Adrenal gland (tissue), 12 donors: ENCODE measurements around the gene RBM10. TPM values are rescaled to one million over a fixed set of nuclear protein-coding genes. Genes with fewer than 3 reads are reported as not detected.

Experiments used
- DNase-seq, 7 donors: peaks; one replicate each; pipeline ENCODE4 v3.0.0-alpha.2; 2019 to 2020
- H3K27ac ChIP-seq, 5 donors: fragments of 200-600 bp; sonication (generic) in 4 of 5; 1 replicate in 3 of 5; 2 replicates in 2 of 5; pipeline versions ENCODE4 v1.5.1 to v1.8.0; 2016 to 2020; ENCODE audit warnings: mild to moderate bottlenecking in 1 of 5
- H3K27me3 ChIP-seq: fragments of 200-600 bp; 2 replicates; pipeline ENCODE4 v1.8.0; 2021
- H3K36me3 ChIP-seq, 2 donors: fragments of 200-600 bp; replicated peaks in 1 of 2; 1 replicate in 1 of 2; 2 replicates in 1 of 2; pipeline versions ENCODE4 v1.5.1 to v1.8.0; 2018 to 2022
- H3K4me1 ChIP-seq, 2 donors: fragments of 200-600 bp; replicated peaks in 1 of 2; 1 replicate in 1 of 2; 2 replicates in 1 of 2; pipeline versions ENCODE4 v1.5.1 to v1.8.0; 2018 to 2021
- H3K4me3 ChIP-seq, 4 donors: fragments of 200-600 bp; sonication (generic) in 3 of 4; one replicate each; pipeline ENCODE4 v1.5.1; 2016 to 2018
- H3K9me3 ChIP-seq, 3 donors: fragments of 200-600 bp; sonication (generic) in 1 of 3; replicated peaks in 1 of 3; 1 replicate in 2 of 3; 2 replicates in 1 of 3; pipeline versions ENCODE4 v1.5.1 to v1.8.0; 2016 to 2021
- CTCF ChIP-seq, 6 experiments: fragments of 450-650 bp in 4 of 6; fragments of 200-600 bp in 2 of 6; sonication (generic) in 1 of 6; IDR thresholded peaks; 1 replicate in 5 of 6; 2 replicates in 1 of 6; pipeline versions ENCODE4 v1.5.1 to v1.8.0; 2016 to 2021; ENCODE audit warnings: antibody characterized with exemption in 6 of 6, mild to moderate bottlenecking in 2 of 6, moderate library complexity in 1 of 6
- POLR2A ChIP-seq, 2 donors: fragments of 450-650 bp; IDR thresholded peaks; one replicate each; pipeline ENCODE4 v1.6.1; 2017; ENCODE audit warnings: antibody characterized with exemption in 2 of 2, mild to moderate bottlenecking in 2 of 2, moderate library complexity in 1 of 2
- WGBS, 4 donors: extraction: QIAGEN DNeasy Blood & Tissue Kit in 2 of 4; methylation state at CpG; one replicate each; pipeline versions ENCODE4 v1.1.5 to v1.1.7; 2013 to 2017; 5-methylcytosine and 5-hydroxymethylcytosine counted together
- intact Hi-C, 2 donors: fragments of 100-400 bp; cut with DNase I; formaldehyde crosslinking; loops; one replicate each; pipeline versions ENCODE4 v1.14.1 to v1.15.0; 2022 to 2023
- polyA plus RNA-seq, 3 donors: library from polyadenylated mRNA; stranded (reverse); fragments of 200-250 nt in 2 of 3; fragments of 350-450 nt in 1 of 3; fragmentation: Illumina TruSeq in 1 of 3; extraction: RNeasy Lipid Tissue Mini Kit (QIAGEN cat#74804) in 1 of 3; gene quantifications; one replicate each; pipeline ENCODE4 v1.2.3, GENCODE V29; 2013 to 2014
- total RNA-seq, 9 donors: library from RNA; depleted of rRNA in 4 of 9; stranded (reverse); fragments of >200 nt in 4 of 9; fragments of 120-200 nt in 1 of 9; fragmentation: NEBNext Ultra II Directional in 1 of 9; extraction: Animal tissue kit (Norgen Biotek cat#: 25700) in 1 of 9; gene quantifications; one replicate each; pipeline versions ENCODE4 v1.1.0 to v1.2.4, GENCODE V29; 2013 to 2023
- donor health status: healthy with polysubstance abuse.
- donor health status: Bipolar disorder and iron deficiency.
- donor health status: DM: yes; HTN: yes; CAD: no.
- donor health status: DM: no; HTN: no; CAD: no.
- donor health status: DM: no; HTN: no; CAD: no.
- donor health status: DM: yes; HTN: yes; CAD: no.

Gene RBM10
- total and polyA plus RNA-seq, 12 donors, result 27.7 to 75.9 (median 37.5) TPM

GRCh38 chrX:47227334-47227583 lies 82.2 kb downstream of the RBM10 start:
- peaks cover 0 to 1% of the 10 kb centered on the region in 2 donors for H3K4me1 ChIP-seq
- H3K4me3 ChIP-seq, result no peak overlapping the region
- 86 to 98% (median 91%) methylated on average over 7 to 9 of the region's 9 CpGs for WGBS, 4 donors
- no peak for DNase-seq
- H3K36me3 ChIP-seq, result peaks cover 0 to 45% of the 10 kb centered on the region in 2 donors
- no peak overlapping the region for H3K27ac ChIP-seq
- no peaks in the 10 kb centered on the region for H3K27me3 ChIP-seq
- no peaks in the 10 kb centered on the region for H3K9me3 ChIP-seq
- TF ChIP-seq POLR2A (IDR thresholded peaks at IDR 0.05) (no peak), CTCF (IDR thresholded peaks at IDR 0.05) (no peak)
- intact Hi-C loops, result no loop called here

GRCh38 chrX:47228550-47229270 lies 83.7 kb downstream of the RBM10 start:
- H3K27ac ChIP-seq, result no peak overlapping the region
- intact Hi-C loops, result no loop called here
- TF ChIP-seq POLR2A (IDR thresholded peaks at IDR 0.05), result no peak
- no peak for TF ChIP-seq CTCF (IDR thresholded peaks at IDR 0.05)
- no peaks in the 10 kb centered on the region for H3K27me3 ChIP-seq
- H3K36me3 ChIP-seq, result peaks cover 0 to 40% of the 10 kb centered on the region in 2 donors
- no peak for DNase-seq
- 91 to 96% (median 92%) methylated on average over 9 to 12 of the region's 12 CpGs for WGBS, 4 donors
- no peak overlapping the region for H3K4me3 ChIP-seq
- peaks cover 0 to 7% of the 10 kb centered on the region in 2 donors for H3K4me1 ChIP-seq
- no peaks in the 10 kb centered on the region for H3K9me3 ChIP-seq

- H3K9me3 ChIP-seq, result no peaks in the 10 kb centered on the region
- H3K27ac ChIP-seq, result no peak overlapping the region
- TF ChIP-seq POLR2A (IDR thresholded peaks at IDR 0.05) (no peak), CTCF (IDR thresholded peaks at IDR 0.05) (no peak)
- no peak for DNase-seq
- H3K4me1 ChIP-seq, result peaks cover 0 to 7% of the 10 kb centered on the region in 2 donors
- peaks cover 3% of the 10 kb centered on the region for H3K27me3 ChIP-seq
- intact Hi-C loops, result no loop called here
- WGBS, 4 donors, result 95 to 100% (median 95%) methylated on average over 1 to 6 of the region's 6 CpGs; no CpG with 5 or more reads in 1 of the 4 donors
- peaks cover 0 to 33% of the 10 kb centered on the region in 2 donors for H3K36me3 ChIP-seq
- H3K4me3 ChIP-seq, result no peak overlapping the region
Observed at GRCh38 chrX:47229427-47229826, 84.4 kb downstream of the RBM10 start.

GRCh38 chrX:47230136-47230868 lies 85.3 kb downstream of the RBM10 start:
- WGBS, 4 donors, result 87 to 96% (median 89%) methylated on average over 3 to 5 of the region's 5 CpGs
- intact Hi-C loops, result no loop called here
- Histone ChIP-seq H3K9me3 (no peaks in the 10 kb centered on the region), H3K36me3 (peaks cover 0 to 24% of the 10 kb centered on the region in 2 donors), H3K4me3 (no peak overlapping the region), H3K27me3 (peaks cover 7% of the 10 kb centered on the region), H3K27ac (no peak overlapping the region), H3K4me1 (peaks cover 0 to 7% of the 10 kb centered on the region in 2 donors)
- no peak for DNase-seq
- TF ChIP-seq POLR2A (IDR thresholded peaks at IDR 0.05) (no peak), CTCF (IDR thresholded peaks at IDR 0.05) (no peak)
